ENCODE results near the gene HILPDA. TPM values are rescaled to one million over a fixed set of nuclear protein-coding genes. Genes with fewer than 3 reads are reported as not detected.
A peak's percentile ranks its signal among the peaks of the same experiment; 100 is the strongest.

HILPDA gene
- total and polyA plus RNA-seq, 9 of the 15 experiments (the other 6 are each of a cell fraction or from before 2014, with no cell fraction given), result 8.3 to 71.8 (median 23.5) TPM

- TF ChIP-seq ZBTB12 (CRISPR knock-in tag; IDR thresholded peaks at IDR 0.05), result peak; percentile 34; the same call in 1 of the 2 replicates
- TF ChIP-seq ZNF740 (CRISPR knock-in tag; IDR thresholded peaks at IDR 0.05), result peak; percentile 78
- TF ChIP-seq ZNF740 (tag; IDR thresholded peaks at IDR 0.05), result no peak
- TF ChIP-seq KDM1A (IDR thresholded peaks at IDR 0.05), result no peak
- TF ChIP-seq ZNF764 (CRISPR knock-in tag; IDR thresholded peaks at IDR 0.05; ENCODE audit: low read depth), result no peak
- TF ChIP-seq ZNF583 (CRISPR knock-in tag; IDR thresholded peaks at IDR 0.05), result 0 out of 2 replicates have a peak, but pooled peaks have one; percentile 20
- peak; percentile 83 for TF ChIP-seq NFIC (IDR thresholded peaks at IDR 0.05)
- no peak; the same call in 1 of the 2 replicates for TF ChIP-seq ZNF511 (CRISPR knock-in tag; IDR thresholded peaks at IDR 0.05)
- peak; percentile 86 for TF ChIP-seq SAP30 (IDR thresholded peaks at IDR 0.05; ENCODE audit: borderline replicate concordance, insufficient read depth, low read depth, low read length, poor library complexity, severe bottlenecking)
- peak; percentile 50; the same call in 1 of the 2 replicates for TF ChIP-seq XRCC5 (IDR thresholded peaks at IDR 0.05; ENCODE audit: low read depth, low read length)
- no peak for TF ChIP-seq OTX1 (CRISPR knock-in tag; IDR thresholded peaks at IDR 0.05)
- TF ChIP-seq RNF2 (IDR thresholded peaks at IDR 0.05), result peak; percentile 47; the same call in 1 of the 2 replicates
- no peak for TF ChIP-seq PPARD (CRISPR knock-in tag; IDR thresholded peaks at IDR 0.05)
- no peak for TF ChIP-seq IFI16 (CRISPR knock-in tag; IDR thresholded peaks at IDR 0.05)
- TF ChIP-seq SIN3B (IDR thresholded peaks at IDR 0.05; ENCODE audit: low read depth), result 0 out of 2 replicates have a peak, but pooled peaks have one; percentile 37
- TF ChIP-seq PREB (CRISPR knock-in tag; IDR thresholded peaks at IDR 0.05), result peak; percentile 64; the same call in 1 of the 2 replicates
- TF ChIP-seq CTCF (IDR thresholded peaks at IDR 0.05 in 2 of 3, conservative IDR thresholded peaks at IDR 0.05 in 1 of 3; ENCODE audit: insufficient read depth in 2 of 3, low read depth in 1 of 3, low read length in 3 of 3), result 0 out of 6 replicates have a peak, but pooled peaks of 1 of the 3 experiments have one; percentile 3
- TF ChIP-seq KAT7 (CRISPR knock-in tag; IDR thresholded peaks at IDR 0.05; ENCODE audit: borderline replicate concordance), result 0 out of 2 replicates have a peak, but pooled peaks have one; percentile 6
- peak; percentile 93 for TF ChIP-seq POLR2G (IDR thresholded peaks at IDR 0.05; ENCODE audit: low read depth, low read length)
- TF ChIP-seq POU5F1 (IDR thresholded peaks at IDR 0.05; ENCODE audit: borderline replicate concordance, low read depth, low read length, partially characterized antibody), result no peak
- TF ChIP-seq ZNF551 (CRISPR knock-in tag; IDR thresholded peaks at IDR 0.05), result no peak
- TF ChIP-seq ZNF146 (CRISPR knock-in tag; IDR thresholded peaks at IDR 0.05; ENCODE audit: unreplicated experiment), result no peak
- TF ChIP-seq MEF2D (tag; conservative IDR thresholded peaks at IDR 0.05; ENCODE audit: low read depth), result no peak
Observed at GRCh38 chr7:128455543-128456254, at the start of gene HILPDA (continued).

All from K562 (cell line).